Heart right ventricle (tissue), 16 donors: ENCODE data around the gene LBX1. TPM values are rescaled to one million over a fixed set of nuclear protein-coding genes. Genes with fewer than 3 reads are reported as not detected.

Source experiments
- ATAC-seq, 8 donors: fragments of 200-7000 bp; cut with Tn5 transposase; one replicate each; pipeline ENCODE4 v1.9.1; 2020; ENCODE audit warnings: mild to moderate bottlenecking in 8 of 8, moderate library complexity in 8 of 8, moderate number of reproducible peaks in 1 of 8
- DNase-seq, 2 donors: peaks; one replicate each; pipeline ENCODE4 v3.0.0-alpha.2; 2020
- H3K27ac ChIP-seq, 10 donors: fragments of 200-600 bp; sonication (generic) in 2 of 10; one replicate each; pipeline versions ENCODE4 v1.5.0 to v1.8.0; 2020 to 2022; ENCODE audit warnings: mild to moderate bottlenecking in 3 of 10
- H3K27me3 ChIP-seq, 7 donors: fragments of 200-600 bp; one replicate each; pipeline ENCODE4 v1.8.0; 2021 to 2022; ENCODE audit warnings: mild to moderate bottlenecking in 2 of 7
- H3K36me3 ChIP-seq, 9 donors: fragments of 200-600 bp; sonication (generic) in 1 of 9; one replicate each; pipeline versions ENCODE4 v1.5.0 to v1.8.0; 2020 to 2022; ENCODE audit warnings: mild to moderate bottlenecking in 2 of 9
- H3K4me1 ChIP-seq, 9 donors: fragments of 200-600 bp; sonication (generic) in 1 of 9; one replicate each; pipeline versions ENCODE4 v1.5.0 to v1.8.0; 2020 to 2022; ENCODE audit warnings: mild to moderate bottlenecking in 4 of 9
- H3K4me3 ChIP-seq, 10 donors: fragments of 200-600 bp; sonication (generic) in 2 of 10; one replicate each; pipeline versions ENCODE4 v1.5.0 to v1.8.0; 2020 to 2022; ENCODE audit warnings: mild to moderate bottlenecking in 7 of 10, moderate library complexity in 2 of 10
- H3K9me3 ChIP-seq, 11 donors: fragments of 200-600 bp in 10 of 11; sonication (generic) in 2 of 11; one replicate each; pipeline versions ENCODE4 v1.5.0 to v1.8.0; 2013 to 2022; ENCODE audit warnings: mild to moderate bottlenecking in 2 of 11, control low read depth in 1 of 11, moderate library complexity in 1 of 11
- CTCF ChIP-seq, 9 donors: fragments of 200-600 bp; sonication (generic) in 2 of 9; IDR thresholded peaks; one replicate each; pipeline versions ENCODE4 v1.5.0 to v1.8.0; 2021 to 2022; ENCODE audit warnings: antibody characterized with exemption in 9 of 9, mild to moderate bottlenecking in 5 of 9, moderate library complexity in 1 of 9
- WGBS, 2 donors: extraction: QIAGEN DNeasy Blood & Tissue Kit; methylation state at CpG; one replicate each; pipeline ENCODE4 v1.1.7; 2013; ENCODE audit warnings: inconsistent platforms in 1 of 2; 5-methylcytosine and 5-hydroxymethylcytosine counted together
- intact Hi-C, 10 donors: fragments of 100-400 bp; cut with DNase I; formaldehyde crosslinking; loops; one replicate each; pipeline versions ENCODE4 v1.11.1 to v1.14.2; 2022
- polyA plus RNA-seq, 2 donors: library from polyadenylated mRNA; stranded (reverse); fragments of 200-250 nt; gene quantifications; one replicate each; pipeline ENCODE4 v1.2.3, GENCODE V29; 2013
- total RNA-seq, 10 donors: library from RNA; stranded (reverse); fragmentation: NEBNext Ultra II Directional in 3 of 10; extraction: Animal tissue kit (Norgen Biotek cat#: 25700) in 3 of 10; gene quantifications; one replicate each; pipeline versions ENCODE4 v1.2.1 to v1.2.4, GENCODE V29; 2021 to 2023
- donor health status: Arrhythmogenic right ventricular cardiomyopathy.
- donor health status: ischemic (EF 13 %, LVEDD 7.1; RV severe dilation, severe dysfunction).
- donor health status: healthy with polysubstance abuse.
- donor health status: DM: no; HTN: yes; CAD: no.
- donor health status: DM: no; HTN: no; CAD: no.
- donor health status: ischemic (EF 25% LVEDD 6.9; RV normal size, moderate dysfunction).
- donor health status: ischemic (EF 25% LVEDD 5.7; RV mildly dilated, moderate dysfunction).
- donor health status: healthy.
- donor health status: DM: yes; HTN: yes; CAD: no.
- donor health status: Ischemic cardiomyopathy.
- donor health status: ischemic (EF 35%, LVEDD 5.7; RV mildly dilated, moderate dysfunction).
- donor health status: nonischemic (EF 11% LVEDD 7.7; RV severe dilation, severe dysfunction).
- donor health status: DM: yes; HTN: yes; CAD: no.
- donor health status: PGD.
- donor health status: ischemic (EF 29% LVEDD 5.4; RV normal size, mild dysfunction).
- donor health status: nonischemic (EF 23%, LVEDD 6.1; RV moderate dilation, normal function).

The LBX1 gene
- total and polyA plus RNA-seq, 12 donors, result not detected

DNA sequence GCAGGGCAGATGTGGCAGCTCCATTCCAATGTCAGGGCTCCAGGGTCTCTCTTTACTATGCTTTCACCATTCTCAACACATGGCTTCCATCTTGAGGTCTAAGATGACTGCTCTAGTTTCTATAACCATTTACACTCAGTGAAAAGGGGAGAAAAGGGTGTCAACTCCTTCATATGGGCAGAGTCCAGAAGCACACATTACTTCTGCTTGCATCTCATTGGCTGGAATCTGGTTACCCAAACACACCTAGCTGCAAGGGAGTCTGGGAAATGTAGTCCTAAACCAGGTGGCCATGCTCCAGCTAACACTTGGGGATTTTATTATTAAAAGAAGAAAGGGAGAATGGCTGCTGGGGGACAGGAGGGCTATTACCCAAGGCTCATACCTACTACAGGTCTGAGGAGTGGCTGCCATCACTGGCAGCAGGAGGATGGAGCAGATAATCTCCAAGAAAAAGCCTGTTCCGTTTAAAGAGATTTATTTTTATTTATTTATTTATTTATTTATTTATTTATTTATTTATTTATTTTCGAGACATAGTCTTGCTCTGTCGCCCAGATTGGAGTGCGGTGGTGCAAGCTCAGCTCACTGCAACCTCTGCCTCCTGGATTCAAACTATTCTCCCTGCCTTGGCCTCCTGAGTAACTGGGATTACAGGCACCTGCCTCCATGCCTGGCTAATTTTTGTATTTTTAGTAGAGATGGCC is 29.1 kb upstream of the LBX1 start:
- intact Hi-C loops, result no loop called here
- DNase-seq (no peak), ATAC-seq (no peak)
- Histone ChIP-seq H3K27ac (no peak overlapping the region), H3K4me3 (no peak overlapping the region), H3K9me3 (peaks cover 0 to 17% (median 10%) of the 10 kb centered on the region in 11 donors), H3K27me3 (peaks cover 0 to 62% (median 46%) of the 10 kb centered on the region in 7 donors), H3K36me3 (no peaks in the 10 kb centered on the region), H3K4me1 (no peaks in the 10 kb centered on the region)
- TF ChIP-seq CTCF (IDR thresholded peaks at IDR 0.05), result no peak
- 90 to 94% methylated on average over 4 of the region's 4 CpGs for WGBS, 2 donors

GRCh38 chr10:101257491-101257890 is 28.2 kb upstream of the LBX1 start:
- no peak overlapping the region for H3K27ac ChIP-seq
- ATAC-seq (no peak), DNase-seq (no peak)
- peaks cover 0 to 60% (median 45%) of the 10 kb centered on the region in 7 donors for H3K27me3 ChIP-seq
- H3K9me3 ChIP-seq, result peaks cover 0 to 17% (median 10%) of the 10 kb centered on the region in 11 donors
- H3K36me3 ChIP-seq, result no peaks in the 10 kb centered on the region
- WGBS, 2 donors, result 93% methylated on average over 4 of the region's 4 CpGs
- no peaks in the 10 kb centered on the region for H3K4me1 ChIP-seq
- intact Hi-C loops, result no loop called here
- no peak for TF ChIP-seq CTCF (IDR thresholded peaks at IDR 0.05)
- no peak overlapping the region for H3K4me3 ChIP-seq

DNA sequence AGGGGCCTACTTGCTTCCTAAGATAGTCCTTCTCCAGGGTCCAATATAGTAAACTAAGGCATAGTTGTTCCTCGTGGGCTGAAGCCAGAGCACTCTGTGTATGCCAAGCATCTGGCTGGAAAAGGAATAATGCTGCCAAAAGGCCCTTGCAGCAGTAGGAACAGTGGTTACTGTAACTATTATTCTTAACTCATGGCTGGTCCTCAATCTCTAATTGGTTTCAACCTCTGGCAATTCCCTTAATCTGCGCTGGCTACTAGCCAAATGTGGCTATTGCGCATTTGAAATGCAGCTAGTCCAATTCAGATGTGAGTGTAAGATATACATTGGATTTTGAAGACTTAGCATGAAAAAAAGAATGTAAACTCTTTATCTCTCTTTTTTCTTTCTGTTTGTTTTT is 27.8 kb upstream of the LBX1 start:
- intact Hi-C loops, result no loop called here
- WGBS, 2 donors, result 73 to 75% methylated on average over 3 of the region's 3 CpGs

GRCh38 chr10:101256387-101256786 is 27.1 kb upstream of the LBX1 start:
- H3K9me3 ChIP-seq, result peaks cover 0 to 17% (median 10%) of the 10 kb centered on the region in 11 donors
- intact Hi-C loops, result no loop called here
- peaks cover 0 to 60% (median 42%) of the 10 kb centered on the region in 7 donors for H3K27me3 ChIP-seq
- DNase-seq (no peak), ATAC-seq (no peak)
- no peak for TF ChIP-seq CTCF (IDR thresholded peaks at IDR 0.05)
- WGBS, 2 donors, result 79 to 98% methylated on average over 1 of the region's 1 CpG
- H3K27ac ChIP-seq, result no peak overlapping the region
- H3K36me3 ChIP-seq, result no peaks in the 10 kb centered on the region
- H3K4me1 ChIP-seq, result no peaks in the 10 kb centered on the region
- no peak overlapping the region for H3K4me3 ChIP-seq

More for the DNA sequence above, 27.8 kb upstream of the LBX1 start:
- Histone ChIP-seq H3K4me1 (no peaks in the 10 kb centered on the region), H3K27ac (no peak overlapping the region), H3K36me3 (no peaks in the 10 kb centered on the region), H3K4me3 (no peak overlapping the region), H3K27me3 (peaks cover 0 to 61% (median 42%) of the 10 kb centered on the region in 7 donors), H3K9me3 (peaks cover 0 to 17% (median 10%) of the 10 kb centered on the region in 11 donors)
- ATAC-seq (no peak), DNase-seq (no peak)
- no peak for TF ChIP-seq CTCF (IDR thresholded peaks at IDR 0.05)
